GM18951 (cell line): Measurements from ENCODE around the gene RAN.
"Not testable (repeated sequence)": the region's sequence is repeated elsewhere in the genome, so short reads cannot be mapped to it uniquely, and the experiment has no call there.

Experiments
- POLR2A ChIP-seq: IDR thresholded peaks from 4 replicates; pipeline ENCODE4 v1.6.1; 2011; ENCODE audit warnings: mild to moderate bottlenecking; ENCODE audit not compliant: insufficient read length, insufficient read depth; ENCODE audit errors: extremely low read depth
- in situ Hi-C: fragments of 300-500 bp; cut with MboI; formaldehyde crosslinking; loops from one replicate; pipeline ENCODE4 v1.12.0; 2022; ENCODE audit warnings: low sequenced_read_pairs, mixed read lengths, inconsistent platforms; ENCODE audit not compliant: unreplicated experiment

RAN gene

DNA sequence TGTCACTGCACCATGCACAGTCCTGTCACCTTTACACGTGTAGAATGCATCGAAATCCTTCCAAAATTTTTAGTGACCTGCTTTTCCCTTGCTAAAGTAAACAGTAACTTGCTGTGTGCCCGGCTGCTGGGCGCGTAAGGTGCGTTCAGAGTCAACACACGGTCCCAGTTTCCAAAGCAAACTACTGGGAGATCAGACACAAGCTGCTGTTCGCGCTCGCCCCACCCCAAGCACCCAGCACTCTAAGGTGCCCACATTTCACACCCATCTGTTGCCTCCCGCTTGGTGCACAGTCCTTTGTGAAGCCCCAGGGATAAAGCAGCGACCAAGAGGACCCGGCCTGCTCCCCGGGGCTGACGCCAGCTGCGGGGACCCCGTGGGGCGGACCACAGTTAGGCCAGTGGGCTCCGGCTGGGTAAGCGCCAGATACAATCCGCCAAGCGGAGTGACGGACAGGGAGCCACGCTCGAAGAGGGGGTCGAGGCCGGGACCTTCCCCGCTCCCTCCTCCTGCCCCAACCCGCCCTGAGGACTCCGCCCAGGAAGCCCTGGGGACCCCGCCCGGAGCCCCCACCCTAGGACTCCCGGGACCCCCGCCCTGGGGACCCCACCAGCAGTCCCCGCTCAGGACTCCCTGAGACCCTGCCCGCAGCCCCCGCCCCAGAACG, 33.4 kb upstream of the RAN start:
- no peak for TF ChIP-seq POLR2A
- in situ Hi-C loops: no loop called here

DNA sequence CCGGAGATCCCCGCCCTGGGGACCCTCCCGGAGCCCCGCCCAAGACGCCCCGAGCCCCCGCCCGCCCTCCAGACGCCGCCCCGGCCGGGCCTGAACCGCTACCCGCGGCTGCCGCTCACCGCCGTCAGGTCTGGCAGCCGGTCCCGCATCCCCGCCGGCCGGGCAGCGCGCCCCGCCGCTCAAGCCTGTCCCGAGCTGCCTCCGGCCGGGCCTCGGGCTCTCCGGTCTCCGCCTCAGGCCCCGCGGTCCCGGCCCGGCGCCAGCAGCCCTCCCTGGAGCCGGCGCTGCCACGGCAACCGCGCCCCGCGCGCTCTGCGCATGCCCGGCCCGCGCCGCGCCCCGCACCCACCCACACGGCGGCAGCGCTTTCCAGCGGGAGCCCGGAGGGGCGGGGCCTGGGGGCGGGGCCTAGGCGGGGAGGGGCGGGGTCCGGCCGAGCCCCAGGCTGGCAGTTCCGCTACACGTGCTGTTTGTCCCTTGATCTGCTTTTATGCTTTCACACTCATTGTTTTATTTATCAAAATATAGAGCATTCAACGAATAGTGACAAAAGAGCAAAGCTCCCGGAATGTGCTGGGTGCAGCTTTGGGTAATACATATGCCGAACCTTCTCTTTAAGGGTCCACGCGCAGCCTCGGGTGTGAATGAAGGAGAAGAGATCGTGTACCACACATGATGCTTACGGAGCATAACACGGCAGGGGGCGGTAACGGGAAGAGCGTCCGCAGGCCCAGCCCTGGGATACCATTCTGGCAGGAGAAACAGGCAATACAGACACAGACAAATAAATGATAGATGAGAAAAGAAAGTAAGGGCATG, 32.7 kb upstream of the RAN start, which contains the start of gene STX2:
TSS of gene STX2 (minus strand) at position 300 of the 819 bp plus-strand sequence. CDS start at position 149, 151 bp downstream.
- peak; percentile 63 for TF ChIP-seq POLR2A
- in situ Hi-C loops: no loop called here

DNA sequence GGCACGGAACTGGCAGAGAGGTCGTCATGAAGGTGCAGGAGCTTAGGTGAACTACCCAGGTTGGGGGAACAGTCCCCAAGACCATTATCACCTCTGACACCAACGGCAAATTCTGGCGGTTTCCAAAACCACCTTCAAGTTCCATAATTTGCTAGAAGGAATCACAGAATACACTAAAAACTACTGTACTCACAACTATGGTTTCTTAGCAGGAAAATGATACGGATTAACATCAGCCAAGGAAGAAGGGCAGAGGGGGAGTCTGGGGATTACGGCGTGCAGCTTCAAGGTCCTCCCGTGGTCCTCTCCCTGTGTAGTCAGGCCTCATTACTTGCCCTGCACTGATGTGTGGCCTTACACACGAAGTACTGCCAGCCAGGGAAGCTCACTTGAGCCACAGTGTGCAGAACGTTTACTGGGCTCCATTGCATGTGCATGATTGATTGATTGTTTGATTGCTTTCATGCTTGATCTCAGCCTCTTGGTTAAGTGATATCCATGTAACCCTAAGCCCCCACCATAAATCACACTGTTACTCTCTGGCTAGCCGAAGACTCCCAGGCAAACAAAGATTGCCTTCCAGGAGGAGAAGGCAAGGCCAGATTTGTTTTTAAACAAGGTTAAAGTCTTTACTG, 32.0 kb upstream of the RAN start:
- in situ Hi-C loops: no loop called here
- TF ChIP-seq POLR2A: no peak

DNA sequence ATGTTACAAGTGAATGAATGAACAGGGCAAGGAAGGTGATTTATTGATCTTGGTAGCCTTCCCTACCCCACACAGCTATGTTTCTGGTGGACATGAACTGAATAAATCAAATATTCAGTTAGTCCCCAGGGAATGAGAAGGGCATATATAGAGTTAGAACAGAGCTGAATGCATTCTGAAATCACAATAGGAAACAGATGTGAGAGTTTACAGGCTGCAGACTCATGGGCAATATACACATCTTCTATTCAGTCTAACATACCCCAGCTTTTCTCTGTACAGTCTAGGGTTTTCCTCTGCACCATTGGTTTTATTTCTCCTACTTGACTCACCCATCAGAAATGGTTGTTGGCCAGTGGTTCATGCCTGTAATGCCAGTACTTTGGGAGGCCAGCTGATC, 25.5 kb upstream of the RAN start:
- no peak for TF ChIP-seq POLR2A
- in situ Hi-C loops: no loop called here

DNA sequence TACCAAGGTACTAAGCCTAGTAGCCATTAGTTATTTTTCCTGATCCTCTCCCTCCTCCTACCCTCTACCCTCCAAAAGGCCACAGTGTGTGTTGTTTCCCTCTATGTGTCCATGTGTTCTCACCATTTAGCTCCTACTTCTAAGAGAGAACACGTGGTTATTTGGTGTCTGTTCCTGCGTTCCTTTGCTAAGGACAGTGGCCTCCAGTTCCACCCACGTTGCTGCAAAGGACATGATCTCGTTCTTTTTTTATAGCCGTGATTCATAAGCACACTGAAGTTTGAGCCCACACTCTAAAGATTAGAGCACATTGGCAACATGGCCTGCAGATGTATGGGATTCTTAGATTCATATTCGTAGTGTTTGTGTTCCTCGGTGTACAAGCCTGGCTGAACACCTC, 24.8 kb upstream of the RAN start:
- in situ Hi-C loops: no loop called here
- TF ChIP-seq POLR2A: no peak

DNA sequence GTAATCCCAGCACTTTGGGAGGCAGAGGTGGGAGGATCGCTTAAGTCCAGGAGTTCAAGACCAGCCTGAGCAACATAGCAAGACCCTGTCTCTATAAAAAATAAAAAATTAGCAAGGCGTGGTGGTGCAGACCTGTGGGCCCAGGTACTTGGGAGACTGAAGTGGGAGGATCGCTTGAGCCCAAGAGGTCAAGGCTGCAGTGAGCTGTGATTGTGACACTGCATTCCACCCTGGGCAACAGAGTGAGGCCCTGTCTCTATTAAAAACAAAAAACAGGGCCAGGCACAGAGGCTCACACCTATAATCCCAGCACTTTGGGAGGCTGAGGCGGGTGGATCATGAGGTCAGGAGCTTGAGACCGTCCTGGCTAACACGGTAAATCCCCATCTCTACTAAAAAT, 23.8 kb upstream of the RAN start:
- in situ Hi-C loops: not testable (repeated sequence)

DNA sequence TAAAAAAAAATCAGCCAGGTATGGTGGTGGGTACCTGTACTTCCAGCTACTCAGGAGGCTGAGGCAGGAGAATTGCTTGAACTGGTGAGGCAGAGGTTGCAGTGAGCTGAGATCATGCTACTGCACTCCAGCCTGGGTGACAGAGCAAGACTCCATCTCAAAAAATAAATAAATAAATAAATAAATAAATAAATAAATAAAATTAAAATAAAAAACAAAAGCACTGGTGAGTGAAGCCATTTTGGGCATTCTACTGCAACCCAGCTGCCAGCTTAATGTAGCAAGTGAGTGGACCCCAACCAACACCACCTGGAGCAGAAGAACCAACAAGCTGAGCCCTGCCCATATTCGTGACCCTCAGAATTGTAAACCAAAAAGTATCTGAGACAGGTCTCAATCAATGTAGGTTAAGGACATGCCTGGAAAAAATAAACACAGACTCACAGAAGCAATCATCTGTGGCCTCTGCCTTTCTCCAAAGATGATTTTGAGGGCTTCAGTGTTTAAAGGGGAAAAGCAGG, 23.0 kb upstream of the RAN start:
- in situ Hi-C loops: not testable (repeated sequence)

DNA sequence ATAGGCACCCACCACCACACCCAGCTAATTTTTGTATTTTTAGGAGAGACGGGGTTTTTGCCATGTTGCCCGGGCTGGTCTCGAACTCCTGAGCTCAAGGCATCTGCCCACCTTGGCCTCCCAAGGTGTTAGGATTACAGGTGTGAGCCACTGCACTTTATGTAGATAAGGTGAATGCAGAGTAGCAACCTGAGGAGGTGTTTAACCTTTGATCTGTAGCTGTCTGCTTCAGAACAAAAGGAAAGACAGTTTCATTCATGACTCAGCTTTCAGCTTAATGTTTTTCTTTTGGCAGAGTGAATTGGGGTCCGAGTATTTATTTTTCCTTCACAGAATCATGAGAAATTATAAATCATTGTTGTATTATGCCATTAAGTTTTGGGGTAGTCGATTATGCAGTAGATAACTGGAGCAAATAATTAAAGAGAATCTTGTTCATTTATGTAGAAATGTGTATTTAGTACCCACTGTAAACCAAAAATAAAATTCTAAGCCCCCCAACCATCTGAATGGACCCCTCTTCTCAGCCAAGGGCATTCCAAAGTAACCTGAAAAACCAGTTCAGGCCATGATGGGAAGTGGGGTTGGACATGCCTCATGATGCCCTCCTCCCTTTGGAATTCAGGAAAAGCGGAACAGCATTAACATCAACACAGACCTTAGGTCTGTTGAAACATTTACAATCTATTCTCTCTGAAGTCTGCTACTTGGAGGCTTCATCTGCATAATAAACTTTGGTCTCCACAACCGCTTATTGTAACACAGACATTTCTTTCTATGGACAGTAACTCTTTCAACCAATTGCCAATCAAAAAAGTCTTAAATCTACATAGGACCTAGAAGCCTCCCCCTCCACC, 22.1 kb upstream of the RAN start:
- in situ Hi-C loops: no loop called here
- no peak for TF ChIP-seq POLR2A

DNA sequence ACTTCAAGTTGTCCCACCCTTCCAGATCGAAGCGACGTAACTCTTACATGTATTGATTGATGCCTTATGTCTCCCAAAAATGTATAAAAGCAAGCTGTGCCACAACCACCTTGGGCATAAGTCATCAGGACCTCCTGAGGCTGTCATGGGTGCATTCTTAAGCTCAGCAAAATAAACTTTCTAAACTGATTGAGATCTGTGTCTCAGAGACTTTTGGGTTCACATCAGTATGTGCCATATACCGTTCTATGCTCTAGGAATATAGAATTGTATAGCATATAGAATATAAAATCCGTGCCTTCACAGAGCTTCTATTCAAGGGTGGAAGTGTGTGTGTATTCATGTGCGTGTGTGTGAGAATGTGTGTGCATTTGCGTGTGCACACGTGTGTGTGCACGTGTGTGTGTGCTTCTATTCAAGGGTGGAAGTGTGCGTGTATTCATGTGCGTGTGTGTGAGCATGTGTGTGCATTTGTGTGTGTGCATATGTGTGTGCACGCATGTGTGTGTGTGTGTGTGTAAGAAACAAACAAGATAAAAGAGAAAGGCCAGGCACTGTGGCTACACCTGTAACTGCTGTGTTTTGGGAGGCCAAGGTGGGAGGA, 21.3 kb upstream of the RAN start:
- in situ Hi-C loops: no loop called here

DNA sequence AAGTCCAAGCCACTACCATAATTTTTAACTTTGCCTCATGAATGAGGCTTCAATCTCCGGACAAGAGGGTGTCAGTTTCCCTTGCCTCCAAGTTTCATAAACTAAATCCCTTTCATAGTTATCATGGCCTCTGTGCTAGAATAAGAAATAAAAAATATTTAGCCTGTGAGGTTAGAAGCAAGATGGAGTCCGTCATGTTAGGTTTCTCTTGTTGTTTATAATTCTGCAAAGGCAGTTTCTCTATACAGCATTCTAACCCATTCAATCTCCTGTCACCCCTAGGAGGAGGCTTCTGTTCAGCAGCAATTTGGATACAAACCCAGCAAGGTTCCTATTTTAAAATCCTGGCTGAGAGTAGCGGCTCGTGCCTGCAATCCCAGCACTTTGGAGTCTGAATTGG, 15.8 kb upstream of the RAN start:
- in situ Hi-C loops: no loop called here

More for the DNA sequence above, 21.3 kb upstream of the RAN start:
- no peak for TF ChIP-seq POLR2A

DNA sequence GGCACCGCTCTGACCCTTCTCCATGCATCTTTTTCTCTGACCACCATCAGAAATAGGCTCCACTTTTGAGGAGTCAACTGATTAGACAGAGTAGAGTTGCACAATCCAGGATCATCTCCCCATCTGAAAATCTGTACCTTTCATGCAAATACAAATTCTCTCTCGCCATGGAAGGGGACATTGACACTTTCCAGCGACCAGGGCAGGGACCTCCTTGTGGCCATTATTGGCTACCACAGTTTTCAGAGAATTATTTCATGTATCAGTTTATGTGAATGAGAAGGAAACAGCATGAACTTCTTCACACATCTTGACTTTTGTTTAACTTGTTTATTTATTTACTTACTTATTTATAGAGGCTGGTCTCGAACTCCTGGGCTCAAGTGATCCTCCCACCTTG, 13.8 kb upstream of the RAN start:
- in situ Hi-C loops: no loop called here
- no peak for TF ChIP-seq POLR2A

More for the DNA sequence above, 15.8 kb upstream of the RAN start:
- TF ChIP-seq POLR2A: no peak

DNA sequence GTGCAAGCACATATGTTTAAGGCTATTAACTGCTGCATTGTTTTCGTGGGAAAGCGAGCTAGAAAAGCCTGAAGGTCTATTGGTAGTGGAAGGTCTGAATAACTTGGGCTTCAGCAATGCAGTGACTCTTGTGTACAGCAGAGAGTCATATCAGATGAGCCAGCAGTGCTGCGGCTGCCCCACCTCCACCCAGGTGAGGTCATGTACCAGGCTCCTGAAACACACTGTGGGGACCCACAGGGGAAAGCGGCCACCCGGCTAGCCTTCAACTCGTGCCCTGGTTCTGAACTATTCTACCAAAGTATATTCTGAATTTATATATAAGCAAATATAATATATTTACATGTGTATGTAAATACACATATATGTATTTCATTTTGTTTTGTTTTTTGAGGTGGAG, 12.7 kb upstream of the RAN start:
- in situ Hi-C loops: no loop called here
- no peak for TF ChIP-seq POLR2A
